Activated CD4-positive, CD25-positive, alpha-beta regulatory T cell treated with anti-CD3 and anti-CD28 coated beads, Interleukin-2, amount 50 U/mL, for 72 hours (primary cell): ENCODE results near the gene KCTD15.

Source experiments
- DNase-seq: peaks from one replicate; pipeline ENCODE4 v3.0.0; 2021

Gene KCTD15

GRCh38 chr19:33798681-33799111, 2.0 kb downstream of the KCTD15 start:
- no peak for DNase-seq

- DNase-seq, result no peak
These were observed 2.8 kb downstream of the KCTD15 start for GRCh38 chr19:33799476-33799875.

GRCh38 chr19:33800012-33800680, 3.5 kb downstream of the KCTD15 start:
- DNase-seq, result no peak

- DNase-seq, result no peak
These were observed 4.7 kb downstream of the KCTD15 start for GRCh38 chr19:33801411-33801810.

- DNase-seq, result no peak
These were observed 5.3 kb downstream of the KCTD15 start for GRCh38 chr19:33802001-33802400.

- no peak for DNase-seq
These were observed 6.1 kb downstream of the KCTD15 start for GRCh38 chr19:33802801-33803200.

- no peak for DNase-seq
These were observed 6.7 kb downstream of the KCTD15 start for GRCh38 chr19:33803383-33803782.

GRCh38 chr19:33804021-33804799, 7.5 kb downstream of the KCTD15 start:
- DNase-seq, result no peak

- DNase-seq, result no peak
These were observed 8.6 kb downstream of the KCTD15 start for GRCh38 chr19:33805313-33805712.

GRCh38 chr19:33805840-33806433, 9.3 kb downstream of the KCTD15 start:
- DNase-seq, result no peak

- no peak for DNase-seq
These were observed 9.8 kb downstream of the KCTD15 start for GRCh38 chr19:33806434-33806881.

- no peak for DNase-seq
These were observed 11.7 kb downstream of the KCTD15 start for GRCh38 chr19:33808399-33808798.

- no peak for DNase-seq
These were observed 13.3 kb downstream of the KCTD15 start for GRCh38 chr19:33809960-33810359.

- DNase-seq, result no peak
These were observed 14.2 kb downstream of the KCTD15 start for GRCh38 chr19:33810821-33811220.

- no peak for DNase-seq
These were observed 14.6 kb downstream of the KCTD15 start for GRCh38 chr19:33811246-33811645.

- no peak for DNase-seq
These were observed 15.2 kb downstream of the KCTD15 start for GRCh38 chr19:33811736-33812387.

GRCh38 chr19:33812388-33813330, 16.0 kb downstream of the KCTD15 start:
- DNase-seq, result no peak

GRCh38 chr19:33813391-33814101, 16.9 kb downstream of the KCTD15 start:
- DNase-seq, result no peak

- DNase-seq, result no peak
These were observed 17.8 kb downstream of the KCTD15 start for GRCh38 chr19:33814181-33815165.
